SHP77 (cell line): ENCODE results near the gene FBXL16.
"Not testable (repeated sequence)": the region's sequence is repeated elsewhere in the genome, so short reads cannot be mapped to it uniquely, and the experiment has no call there.

Experiments
- DNase-seq, 2 experiments: peaks; one replicate each; lab custom pipeline; 2025; lab: John Stamatoyannopoulos, UW

FBXL16 gene

DNA sequence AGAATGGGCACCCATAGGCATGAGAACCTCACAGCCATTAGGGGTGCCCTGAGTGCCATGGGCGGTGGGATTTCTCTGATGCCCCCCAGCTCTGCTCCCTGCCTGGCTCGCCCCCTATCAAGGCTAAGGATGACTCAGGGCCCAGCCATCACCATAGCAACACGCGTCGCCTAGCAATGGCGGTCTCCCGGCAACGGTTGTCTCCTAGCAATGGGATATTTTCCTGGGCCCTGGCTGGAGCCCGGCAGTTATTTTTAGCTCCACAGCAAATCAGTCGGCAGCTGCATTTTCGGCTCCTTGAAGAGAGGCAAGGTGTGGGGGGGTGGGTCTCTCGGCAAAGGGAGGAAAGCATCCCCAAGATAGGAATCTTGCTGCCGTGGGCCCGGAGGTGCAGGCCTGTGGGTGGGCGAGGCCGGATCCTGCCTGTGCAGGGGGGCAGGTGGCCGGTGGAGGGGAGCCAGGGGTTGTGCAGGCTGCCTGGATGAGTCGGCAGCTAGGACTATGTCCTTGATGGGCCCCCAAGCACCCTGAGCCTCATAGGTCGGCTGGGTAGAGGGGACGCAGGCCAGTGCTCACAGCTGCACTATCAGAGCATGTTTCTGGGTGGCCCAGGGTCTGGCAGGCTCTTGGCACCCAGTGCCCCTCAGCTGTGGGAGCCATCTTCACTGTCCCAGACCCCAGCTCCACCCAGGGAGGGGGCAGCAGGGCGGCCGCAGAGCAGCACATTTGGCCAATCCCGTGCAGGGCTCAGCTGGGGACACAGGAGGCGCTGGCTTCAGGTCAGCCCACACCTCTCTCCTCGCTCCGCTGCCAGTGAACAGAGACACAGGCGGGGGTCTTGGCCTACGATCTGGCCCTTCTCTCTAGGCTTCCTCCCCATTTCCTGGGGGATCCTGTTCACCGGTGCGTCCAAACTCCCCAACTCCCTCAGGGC, 4.2 kb upstream of the FBXL16 start:
- DNase-seq: peak; percentile 89 to 93

DNA sequence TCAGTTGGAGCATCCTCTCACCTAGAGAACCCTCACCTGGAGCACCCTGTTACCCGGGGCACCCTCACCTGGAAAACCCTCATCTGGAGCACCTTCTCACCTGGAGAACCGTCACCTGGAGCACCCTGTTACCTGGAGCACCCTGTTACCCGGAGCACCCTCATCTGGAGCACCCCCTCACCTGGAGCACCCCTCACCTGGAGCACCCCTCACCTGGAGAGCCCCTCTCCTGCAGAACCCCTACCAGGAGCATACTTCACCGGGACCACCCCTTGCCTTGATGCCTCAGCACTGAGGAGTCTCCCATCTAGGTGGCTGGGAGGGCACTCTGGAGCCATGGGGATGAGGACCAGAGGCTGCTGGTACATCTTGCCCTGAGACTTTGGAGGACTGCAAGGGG, 3.4 kb upstream of the FBXL16 start:
- no peak for DNase-seq

DNA sequence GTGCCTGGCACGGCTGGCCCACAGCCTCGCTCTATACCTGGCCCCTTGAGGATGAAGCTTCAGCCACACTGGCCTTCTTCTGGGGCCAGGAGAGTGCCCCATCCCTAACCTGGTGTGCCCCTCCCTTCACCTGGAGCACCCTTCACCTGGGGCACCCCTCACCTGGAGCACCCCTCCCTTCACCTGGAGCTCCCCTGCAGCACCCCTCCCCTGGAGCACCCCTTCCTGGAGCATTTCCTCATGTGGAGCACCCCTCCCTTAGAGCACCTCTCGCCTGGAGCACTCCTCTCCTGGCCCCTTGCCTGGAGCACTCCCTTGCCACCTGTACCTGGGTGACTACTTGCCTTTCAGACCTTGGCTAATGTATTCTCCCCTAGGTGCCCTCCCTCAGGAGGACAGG, 2.4 kb upstream of the FBXL16 start:
- no peak for DNase-seq

DNA sequence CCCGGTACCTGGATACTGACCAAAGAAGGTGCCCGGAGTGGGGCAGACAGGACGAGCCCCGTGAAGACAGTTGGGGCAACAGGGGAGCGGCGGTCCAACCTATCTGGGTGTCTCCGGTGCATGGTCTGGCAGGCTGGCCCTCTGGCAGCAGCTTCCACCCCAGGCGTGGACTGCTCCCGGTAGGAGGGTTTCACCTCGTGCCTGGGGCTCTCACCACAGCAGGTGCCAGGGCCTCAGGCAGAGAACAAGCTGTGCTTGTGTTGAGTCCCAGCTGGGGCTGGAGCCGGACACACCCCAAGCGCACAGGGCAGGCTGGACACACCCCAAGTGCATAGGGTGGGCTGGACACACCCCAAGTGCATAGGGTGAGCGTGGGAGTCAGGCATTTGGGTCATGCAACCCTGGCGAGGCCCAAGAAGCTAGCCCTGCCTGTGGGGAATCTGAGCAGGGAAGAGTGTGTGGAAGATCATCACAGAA, 1.5 kb upstream of the FBXL16 start:
- peak in 1 of 2 experiments; percentile 22 for DNase-seq

DNA sequence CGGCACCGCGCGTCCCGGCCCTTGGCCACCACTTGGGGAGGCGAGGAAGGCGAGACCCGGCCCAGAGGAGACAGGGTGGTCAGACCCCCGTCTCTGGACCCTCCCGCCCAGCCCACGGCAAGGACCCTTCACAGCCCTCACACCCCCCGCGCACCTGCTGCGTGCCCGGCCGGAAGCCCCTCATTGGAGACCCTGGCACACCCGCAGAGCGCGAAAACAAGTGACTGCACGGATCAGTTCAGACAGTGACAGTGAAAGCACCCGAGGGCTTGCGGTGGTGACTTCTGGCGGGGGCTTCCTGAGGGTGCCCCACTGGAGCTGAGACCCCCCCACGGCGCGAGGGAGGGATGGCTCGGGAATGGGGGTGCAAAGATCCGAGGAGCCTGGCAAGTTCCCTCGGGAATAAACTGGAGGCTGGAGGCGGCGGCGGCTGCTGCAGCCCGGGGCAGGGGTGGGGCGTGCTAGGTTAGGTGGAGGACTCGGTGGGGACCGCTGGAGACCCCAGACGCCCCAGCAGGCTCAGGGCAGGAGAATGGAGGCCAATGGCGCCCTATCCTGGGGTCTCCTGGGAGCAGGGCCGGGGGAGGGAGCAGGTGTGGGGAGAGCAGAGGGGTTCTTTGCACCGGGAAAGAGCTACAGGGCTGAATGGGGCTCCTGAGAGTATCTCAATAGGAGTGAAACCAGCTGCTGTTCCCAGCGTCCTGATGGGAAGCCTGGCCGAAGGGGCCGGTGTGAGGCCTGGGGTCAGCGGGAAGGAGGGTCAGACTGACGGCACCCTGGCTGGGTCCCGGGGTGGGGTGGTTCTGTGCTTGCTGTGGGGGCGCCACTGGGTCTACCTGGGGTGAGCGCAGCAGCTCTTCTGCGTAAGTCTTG, 824 bp upstream of the FBXL16 start:
- no peak for DNase-seq

DNA sequence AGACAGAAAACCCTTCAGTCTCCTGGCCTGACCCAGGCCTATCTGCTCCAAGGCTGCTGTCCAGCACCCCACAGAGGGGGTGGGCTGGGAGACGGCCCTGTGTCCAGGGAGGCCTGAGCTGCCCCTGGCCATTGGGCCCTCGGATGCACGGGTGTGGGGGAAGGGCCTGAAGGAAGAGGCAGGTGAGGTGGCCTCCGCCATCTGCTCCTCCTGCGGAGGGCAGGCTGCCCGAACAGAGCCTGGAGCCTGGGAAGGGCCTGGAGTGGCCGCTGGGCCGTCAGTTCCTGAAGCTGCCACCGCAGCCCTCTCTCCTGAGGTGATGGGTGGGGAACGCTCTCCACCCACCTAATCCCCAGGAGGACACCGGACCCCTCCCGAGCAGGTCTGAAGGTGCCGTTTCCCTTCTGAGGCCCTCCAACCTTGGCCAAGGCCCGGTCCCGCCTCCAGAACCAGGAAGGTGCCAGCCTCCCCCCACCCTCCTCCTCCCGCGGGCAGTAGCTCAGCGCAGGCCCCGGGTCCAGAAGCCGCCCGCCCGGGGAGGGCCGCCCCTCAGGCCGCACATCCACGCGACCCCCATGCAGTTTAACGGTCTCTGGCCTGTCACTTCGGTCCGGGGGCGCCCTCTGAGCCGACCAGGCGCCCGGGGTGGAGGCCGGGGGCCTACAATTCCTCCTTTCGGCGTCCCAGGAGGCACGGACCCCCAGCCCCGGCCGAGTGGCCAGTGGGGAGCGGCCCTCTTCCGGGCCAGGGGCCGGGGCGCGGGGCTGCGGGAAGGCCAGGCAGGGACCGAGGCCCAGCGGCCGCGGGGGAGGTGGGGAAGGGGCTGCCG, 835 bp downstream of the FBXL16 start:
- peak in 1 of 2 experiments; percentile 31 for DNase-seq

DNA sequence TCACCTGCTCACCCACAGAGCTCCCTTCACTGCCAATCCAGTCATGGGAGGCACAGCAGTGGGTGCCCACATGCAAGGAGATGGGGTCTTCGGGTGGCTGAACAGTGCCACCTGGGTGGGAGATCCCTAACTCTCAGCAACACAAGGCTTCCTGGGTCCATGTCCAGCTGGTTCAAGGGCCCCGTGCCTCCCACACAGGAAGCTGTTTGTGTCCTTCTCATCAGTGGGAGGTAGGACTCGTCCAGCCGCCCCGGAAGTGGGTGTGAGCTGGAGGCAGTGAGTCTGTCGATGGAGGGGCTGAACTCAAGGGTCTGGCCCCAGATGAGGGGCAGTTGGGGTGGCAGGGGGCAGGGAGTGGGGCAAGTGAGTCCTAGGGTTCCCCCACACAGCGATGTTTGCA, 1.6 kb downstream of the FBXL16 start:
- no peak for DNase-seq

DNA sequence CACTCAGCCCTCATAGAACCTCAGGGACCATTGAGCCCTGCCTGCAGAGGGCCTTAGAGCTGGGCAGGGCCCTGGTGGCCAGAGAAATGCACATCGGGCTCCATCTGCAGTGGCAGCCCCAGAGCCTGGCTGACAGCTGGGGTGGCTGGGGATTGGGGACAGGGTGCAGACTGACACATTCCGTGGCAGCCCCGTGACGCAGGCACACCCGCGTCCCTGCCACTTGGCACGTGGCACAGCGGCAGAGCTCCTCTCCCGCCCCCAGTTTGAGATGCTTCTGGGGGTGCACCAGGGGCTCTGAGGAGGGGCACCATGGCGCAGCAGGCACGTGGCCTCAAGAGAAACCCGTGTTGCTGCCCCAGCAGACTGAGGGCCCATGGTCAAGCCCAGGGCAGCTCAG, 2.2 kb downstream of the FBXL16 start:
- DNase-seq: no peak

DNA sequence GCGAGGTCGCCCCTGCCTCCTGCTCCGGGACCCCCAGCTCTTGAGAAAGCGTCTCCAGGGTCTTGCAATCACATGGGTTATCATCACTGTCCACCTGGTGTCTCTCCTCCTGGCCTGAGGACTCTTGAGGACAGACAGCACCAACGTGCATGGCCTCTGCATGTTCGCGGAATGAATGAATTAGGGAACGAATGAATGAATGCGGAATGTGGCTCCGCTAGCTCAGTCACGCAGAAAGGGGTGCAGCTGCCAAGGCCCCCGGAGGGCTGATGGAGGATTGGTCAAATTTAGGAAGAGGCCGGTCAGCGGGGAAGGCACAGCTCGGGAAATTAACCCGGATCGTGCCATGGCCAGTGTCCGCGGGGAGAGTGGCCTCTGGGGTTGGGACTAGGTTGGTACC, 3.3 kb downstream of the FBXL16 start:
- DNase-seq: no peak

DNA sequence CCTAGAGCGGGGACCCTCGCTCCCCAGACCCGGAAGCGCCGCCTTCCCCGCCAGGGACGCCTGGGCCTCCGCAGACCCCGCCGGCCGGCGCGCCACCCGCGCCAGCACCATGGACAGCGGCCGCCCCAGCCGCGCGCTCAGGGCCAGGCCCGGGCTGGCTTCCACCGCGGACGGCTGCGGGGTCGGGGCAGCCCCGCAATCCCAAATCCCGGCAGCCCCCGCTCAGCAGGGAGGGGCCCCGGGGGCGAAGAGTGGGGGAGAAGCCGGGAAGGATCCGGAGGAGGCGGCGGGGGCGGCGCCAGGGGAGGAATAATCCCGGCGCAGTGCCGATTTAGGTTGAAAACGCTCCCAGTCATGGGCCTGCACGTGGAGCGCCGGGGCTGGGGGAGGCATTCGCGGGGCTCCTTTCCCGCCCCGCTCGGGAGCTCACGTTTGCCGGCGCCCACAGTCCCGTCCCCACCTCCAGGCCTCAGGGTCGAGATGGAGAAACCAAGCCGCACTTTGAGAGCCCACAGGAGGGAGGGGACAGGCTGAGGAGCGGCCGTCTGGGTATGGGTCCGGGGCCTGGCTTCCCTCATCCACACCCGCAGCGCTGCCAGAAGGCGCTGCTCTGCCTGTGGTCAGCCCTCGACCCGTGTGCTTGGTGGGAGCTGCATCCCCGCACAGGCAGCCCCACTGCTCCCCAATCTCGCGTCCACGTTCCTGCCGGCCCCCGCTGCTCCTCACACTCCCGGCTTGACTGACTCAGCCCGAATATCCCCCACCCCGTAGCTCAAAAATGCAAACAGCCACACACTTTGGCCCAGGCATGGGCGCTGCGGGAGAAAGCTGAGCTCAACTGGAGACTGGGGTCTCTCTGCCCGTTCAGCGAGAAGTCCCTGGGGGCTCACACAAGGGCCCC, 4.7 kb downstream of the FBXL16 start:
- no peak for DNase-seq

DNA sequence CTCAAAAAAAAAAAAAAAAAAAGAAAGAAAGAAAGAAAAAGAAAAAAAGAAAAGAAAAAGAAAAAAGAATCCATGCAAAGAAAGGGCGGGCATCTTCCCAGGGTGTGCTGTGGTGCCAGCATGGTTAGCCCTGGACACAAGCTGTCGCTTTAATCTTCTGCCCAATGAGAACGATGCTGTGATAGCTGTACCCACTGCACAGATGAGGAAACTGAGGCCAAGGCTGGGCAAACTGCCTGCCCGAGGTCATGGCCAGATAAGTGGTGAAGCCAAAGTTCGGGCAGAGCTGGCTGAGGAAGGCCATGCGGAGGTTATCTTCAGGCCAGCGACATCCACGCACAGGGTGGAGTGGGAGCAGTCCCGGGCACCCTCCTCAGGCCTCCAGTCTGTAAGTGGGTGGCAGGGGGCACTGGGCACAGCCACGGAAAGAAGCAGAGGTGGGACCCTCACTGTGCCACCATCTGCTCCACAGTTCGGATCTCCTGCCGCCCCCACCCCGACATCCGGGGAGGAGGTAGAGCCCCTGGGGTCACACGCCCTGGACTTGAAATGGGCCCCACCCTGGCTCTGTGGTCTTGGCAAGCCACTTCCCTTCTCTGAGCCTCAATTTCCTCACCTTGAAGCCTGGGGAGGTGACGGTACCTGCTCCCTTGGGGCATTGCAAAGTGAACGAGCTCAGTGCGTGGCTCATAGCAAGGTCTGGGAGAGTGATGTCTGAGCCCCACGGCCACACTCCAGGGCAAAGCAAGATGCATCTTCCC, 6.5 kb downstream of the FBXL16 start:
- no peak for DNase-seq

DNA sequence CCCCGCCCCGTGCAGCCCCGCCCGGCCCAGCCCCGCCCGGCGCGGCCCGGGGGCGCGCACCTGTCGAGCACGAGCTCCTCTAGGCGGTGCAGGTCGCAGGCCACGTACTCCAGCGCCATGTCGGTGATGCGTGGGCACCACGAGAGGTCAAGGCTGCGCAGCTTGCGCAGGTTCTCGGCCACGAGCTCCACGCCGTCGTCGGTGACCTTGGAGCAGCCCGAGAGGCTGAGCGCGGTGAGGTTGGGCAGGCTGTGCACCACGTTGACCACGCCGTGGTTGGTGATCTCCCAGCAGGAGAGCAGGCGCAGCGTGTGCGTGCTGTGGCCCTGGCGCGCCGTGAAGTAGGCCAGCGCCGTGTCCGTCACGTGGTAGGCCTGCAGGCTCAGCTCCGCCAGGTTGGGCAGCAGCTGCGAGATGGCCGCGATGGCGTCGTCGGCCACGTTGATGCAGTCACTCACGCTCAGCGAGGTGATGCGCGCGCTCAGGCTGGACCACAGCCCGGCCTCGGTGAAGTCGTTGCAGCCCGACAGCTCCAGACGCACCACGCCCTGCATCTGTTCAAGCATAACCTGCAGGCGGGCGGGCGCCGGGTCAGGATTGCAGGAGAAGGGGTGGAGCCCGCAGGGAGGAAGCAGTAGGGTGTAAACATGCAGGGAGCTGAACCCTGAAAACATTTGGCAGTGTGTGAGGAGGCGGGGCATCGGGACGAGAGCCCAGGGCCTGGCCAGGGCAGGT, 10.1 kb downstream of the FBXL16 start:
- peak; percentile 79 to 89 for DNase-seq

DNA sequence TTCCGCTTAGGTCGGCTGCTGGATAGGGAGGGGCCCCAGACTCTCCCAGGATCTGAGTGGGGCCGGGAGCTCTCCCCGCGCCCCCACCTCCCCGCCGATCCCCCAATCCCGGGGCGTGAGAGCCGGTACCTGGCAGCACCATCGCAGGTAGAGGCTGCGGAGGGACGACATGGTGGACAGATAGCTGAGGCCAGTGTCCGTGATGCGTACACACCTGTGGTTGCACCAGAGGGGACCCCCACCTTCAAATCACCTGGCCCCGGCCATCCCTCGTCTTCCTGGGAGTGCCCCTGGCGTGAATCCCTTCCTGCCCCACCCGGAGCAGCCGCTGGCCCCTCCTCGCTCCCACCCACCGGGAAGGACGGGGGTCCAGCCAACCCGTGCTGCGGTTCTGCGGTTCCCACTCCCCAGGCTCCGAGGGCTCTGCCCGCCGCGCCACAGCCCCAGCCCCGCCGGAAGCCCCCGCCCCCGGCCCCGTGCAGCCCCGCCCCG, 10.7 kb downstream of the FBXL16 start:
- no peak for DNase-seq

DNA sequence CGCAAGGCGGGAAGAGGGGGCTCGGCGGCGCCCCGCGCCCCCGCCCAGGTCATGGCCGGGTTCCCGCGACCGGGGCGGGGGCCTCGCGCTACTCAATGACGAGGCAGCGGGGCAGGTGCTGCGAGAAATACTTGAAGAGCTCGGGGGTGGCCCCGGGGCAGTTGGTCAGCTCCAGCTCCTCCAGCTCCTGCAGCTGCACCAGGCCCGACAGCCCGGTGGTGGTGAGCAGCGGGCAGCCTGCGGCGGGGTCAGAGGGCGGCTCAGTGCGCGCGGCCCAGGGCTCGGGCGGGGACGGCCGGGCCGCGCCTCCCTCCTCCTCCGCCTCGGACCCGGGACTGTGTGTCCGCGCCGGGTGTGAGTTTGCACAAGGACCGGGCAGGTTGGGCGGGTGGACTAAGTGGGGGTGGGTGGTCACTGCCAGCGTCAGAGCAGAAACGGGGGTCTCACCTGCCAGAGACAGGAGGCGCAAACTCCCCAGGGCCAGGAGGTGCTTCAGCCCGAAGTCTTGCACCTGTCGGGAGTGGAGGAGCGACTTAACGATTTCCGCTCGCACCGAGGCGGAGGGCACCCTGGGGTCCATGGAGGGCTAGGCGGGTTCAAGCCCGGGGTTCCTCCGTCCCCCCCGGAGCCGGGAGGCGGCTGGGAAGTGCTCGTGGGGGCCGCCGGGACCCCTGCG, 11.3 kb downstream of the FBXL16 start:
- DNase-seq: no peak

DNA sequence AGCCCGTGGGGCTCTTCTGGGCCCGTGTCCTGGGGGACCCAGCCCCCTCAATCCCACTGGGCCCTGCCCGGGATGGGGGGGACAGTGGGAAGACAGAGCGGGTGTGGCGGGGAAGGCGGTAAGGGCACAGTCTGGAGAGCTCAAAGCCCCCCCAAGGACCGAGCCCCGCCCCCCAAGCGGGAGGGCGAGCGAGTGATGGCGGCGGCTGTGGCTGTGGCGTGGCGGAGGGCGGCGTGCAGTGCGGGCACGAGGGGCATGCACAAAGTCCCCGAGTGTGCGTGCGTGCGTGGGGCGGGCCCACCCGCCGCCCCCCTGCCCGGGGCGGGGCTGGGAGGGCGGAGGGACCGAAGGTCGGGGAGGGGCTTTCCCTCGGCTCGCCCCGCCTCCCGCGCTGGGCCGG, 11.8 kb downstream of the FBXL16 start:
- DNase-seq: no peak

DNA sequence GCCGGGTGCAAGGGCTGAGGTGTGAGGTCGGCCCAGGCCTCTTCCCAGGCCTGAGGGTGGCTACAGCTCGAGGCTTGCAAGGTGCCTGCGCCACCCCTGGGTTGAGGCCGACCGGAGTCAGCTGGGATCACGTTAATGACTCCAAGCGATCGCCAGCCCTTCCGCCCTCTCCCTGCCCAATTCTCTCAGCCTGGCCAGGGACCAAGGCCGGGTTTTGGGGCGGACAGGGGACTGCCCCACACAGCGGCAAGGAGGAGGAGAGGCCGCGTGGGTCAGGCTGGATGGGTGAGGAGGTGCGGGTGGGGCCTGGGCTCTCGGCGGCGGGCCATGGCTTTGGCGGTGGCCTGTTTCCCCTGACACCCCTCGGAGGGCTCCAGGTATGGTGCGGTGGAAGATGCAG, 12.2 kb downstream of the FBXL16 start:
- no peak for DNase-seq

DNA sequence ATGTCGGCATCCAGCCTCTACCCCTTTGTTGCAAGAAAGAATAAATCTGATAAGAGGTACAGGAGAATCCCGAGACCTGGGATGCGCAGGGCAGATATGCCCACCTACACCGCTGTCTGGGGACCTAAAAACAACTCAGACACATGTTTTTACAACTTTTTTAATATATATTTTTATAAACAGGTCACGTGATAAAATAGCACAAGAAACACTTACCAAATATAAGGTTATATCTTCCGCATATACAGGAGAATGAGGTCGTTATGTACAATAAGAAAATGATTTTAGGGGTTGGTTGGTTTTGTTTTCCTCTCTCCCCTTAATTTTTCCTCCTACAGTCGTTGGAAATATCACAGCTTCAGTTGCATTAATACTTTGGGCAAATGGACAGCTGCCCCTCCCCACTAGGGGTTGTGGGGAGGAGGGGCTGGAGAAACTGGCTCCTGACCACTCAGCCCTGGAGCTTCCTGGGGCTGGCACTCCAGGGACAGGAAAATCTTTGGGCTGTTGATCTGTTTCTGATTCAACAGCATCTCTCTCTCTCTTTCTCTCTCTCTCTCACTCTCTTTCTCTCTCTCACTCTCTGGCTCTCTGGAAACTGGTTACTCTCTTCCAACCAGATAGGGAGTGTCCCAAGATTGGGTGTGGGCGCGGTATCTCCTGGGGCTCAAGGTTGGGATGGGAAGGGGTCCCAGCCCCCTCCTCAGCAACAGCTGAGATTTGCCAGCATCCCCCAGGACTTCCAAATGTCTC, 13.1 kb downstream of the FBXL16 start:
- DNase-seq: no peak

DNA sequence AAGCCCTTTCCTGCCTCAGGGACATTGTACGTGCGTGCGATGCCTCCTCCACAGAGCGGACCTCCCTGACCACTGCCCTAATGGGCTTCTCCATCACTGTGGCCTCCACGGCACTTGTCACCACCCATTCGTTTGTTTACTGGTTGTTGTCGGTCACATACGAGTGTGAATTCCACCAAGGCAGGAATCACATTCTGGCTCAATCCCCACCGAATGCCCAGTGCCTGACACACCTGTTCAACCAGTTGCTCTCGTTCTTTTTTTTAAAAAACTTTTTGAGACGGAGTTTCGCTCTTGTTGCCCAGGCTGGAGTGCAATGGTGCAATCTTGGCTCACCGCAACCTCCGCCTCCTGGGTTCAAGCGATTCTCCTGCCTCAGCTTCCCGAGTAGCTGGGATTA, 14.4 kb downstream of the FBXL16 start:
- not testable (repeated sequence) for DNase-seq
